Measurements from ENCODE around the gene NCOA3.

Gene NCOA3

DNA sequence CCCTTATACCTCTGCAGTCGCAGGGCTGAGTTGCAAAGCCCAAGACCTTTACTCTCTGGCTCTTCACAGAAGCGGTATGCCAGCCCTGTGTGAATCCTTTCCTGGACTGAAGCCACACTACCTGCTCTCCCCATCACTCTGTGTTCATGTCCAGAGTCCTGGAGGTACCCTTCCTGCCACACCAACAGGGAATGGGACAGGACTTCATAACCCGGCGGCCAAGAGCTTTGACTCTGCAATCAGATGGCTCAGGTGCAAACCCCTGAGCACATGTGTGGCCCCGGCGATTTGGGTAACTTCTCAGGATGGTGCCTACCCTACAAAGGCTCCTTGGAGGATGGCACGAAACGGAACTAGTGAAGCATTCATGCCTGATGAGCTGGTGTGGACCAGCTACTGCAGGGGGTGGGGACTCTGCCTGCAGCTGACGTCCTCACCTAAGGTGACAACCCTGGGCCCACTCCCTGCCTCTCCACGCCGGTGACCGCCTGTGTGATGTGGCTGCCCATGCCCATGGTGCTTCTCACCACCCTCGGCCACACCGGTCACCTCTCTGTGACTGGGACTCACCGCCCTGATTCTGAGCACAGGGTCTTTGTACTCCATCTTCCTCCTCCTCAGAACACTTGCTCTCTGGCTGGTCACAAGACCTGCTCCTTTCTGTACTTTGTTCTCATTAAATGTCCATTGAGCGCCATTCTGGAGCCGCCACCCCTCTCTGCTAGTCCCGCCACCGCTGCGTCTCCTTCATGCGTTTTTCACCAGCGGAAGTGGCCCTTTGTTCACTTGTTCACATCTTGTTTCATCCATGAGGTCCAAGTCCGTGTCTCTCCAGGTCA is 166.8 kb downstream of the NCOA3 start:
- TF ChIP-seq, protein P1, sequence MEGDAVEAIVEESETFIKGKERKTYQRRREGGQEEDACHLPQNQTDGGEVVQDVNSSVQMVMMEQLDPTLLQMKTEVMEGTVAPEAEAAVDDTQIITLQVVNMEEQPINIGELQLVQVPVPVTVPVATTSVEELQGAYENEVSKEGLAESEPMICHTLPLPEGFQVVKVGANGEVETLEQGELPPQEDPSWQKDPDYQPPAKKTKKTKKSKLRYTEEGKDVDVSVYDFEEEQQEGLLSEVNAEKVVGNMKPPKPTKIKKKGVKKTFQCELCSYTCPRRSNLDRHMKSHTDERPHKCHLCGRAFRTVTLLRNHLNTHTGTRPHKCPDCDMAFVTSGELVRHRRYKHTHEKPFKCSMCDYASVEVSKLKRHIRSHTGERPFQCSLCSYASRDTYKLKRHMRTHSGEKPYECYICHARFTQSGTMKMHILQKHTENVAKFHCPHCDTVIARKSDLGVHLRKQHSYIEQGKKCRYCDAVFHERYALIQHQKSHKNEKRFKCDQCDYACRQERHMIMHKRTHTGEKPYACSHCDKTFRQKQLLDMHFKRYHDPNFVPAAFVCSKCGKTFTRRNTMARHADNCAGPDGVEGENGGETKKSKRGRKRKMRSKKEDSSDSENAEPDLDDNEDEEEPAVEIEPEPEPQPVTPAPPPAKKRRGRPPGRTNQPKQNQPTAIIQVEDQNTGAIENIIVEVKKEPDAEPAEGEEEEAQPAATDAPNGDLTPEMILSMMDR (conservative IDR thresholded peaks at IDR 0.05): no peak
- H3K27ac ChIP-seq: no peak overlapping the region

DNA sequence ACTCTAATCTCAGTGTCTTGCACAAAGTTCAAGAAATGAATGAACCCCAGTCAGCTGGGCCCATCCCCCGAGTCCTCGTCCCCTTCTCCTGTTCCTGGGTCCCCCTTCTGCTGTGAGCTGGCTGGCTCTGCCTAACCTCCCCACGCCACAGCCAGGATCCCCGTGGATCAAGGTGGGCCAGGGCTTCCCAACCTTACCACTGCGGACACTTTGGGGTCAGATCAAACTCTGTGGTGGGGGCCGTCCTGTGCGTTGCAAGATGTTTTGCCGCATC is 167.4 kb downstream of the NCOA3 start:
- TF ChIP-seq, protein P1 (conservative IDR thresholded peaks at IDR 0.05): no peak
- no peak overlapping the region for H3K27ac ChIP-seq

DNA sequence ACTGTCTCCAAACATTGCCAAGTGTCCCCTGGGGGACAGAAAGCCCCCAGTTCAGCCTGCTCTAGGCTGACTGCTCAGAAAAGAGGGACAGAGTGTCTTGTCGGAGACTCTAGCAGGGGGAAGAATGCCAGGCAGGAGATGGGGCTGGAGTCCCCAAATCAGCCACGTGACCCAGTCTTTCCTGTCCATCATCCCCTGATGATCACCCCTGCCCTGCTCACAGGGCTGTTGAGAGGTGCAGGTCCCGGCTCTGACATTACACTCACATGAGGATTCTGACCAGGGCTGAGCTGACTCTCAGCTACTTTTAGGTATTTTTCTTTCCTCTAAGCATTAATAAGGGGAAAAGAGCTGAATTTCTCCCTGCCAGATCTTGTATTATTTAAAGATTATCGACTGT is 167.8 kb downstream of the NCOA3 start:
- TF ChIP-seq, protein P1 (conservative IDR thresholded peaks at IDR 0.05): no peak
- no peak overlapping the region for H3K27ac ChIP-seq

DNA sequence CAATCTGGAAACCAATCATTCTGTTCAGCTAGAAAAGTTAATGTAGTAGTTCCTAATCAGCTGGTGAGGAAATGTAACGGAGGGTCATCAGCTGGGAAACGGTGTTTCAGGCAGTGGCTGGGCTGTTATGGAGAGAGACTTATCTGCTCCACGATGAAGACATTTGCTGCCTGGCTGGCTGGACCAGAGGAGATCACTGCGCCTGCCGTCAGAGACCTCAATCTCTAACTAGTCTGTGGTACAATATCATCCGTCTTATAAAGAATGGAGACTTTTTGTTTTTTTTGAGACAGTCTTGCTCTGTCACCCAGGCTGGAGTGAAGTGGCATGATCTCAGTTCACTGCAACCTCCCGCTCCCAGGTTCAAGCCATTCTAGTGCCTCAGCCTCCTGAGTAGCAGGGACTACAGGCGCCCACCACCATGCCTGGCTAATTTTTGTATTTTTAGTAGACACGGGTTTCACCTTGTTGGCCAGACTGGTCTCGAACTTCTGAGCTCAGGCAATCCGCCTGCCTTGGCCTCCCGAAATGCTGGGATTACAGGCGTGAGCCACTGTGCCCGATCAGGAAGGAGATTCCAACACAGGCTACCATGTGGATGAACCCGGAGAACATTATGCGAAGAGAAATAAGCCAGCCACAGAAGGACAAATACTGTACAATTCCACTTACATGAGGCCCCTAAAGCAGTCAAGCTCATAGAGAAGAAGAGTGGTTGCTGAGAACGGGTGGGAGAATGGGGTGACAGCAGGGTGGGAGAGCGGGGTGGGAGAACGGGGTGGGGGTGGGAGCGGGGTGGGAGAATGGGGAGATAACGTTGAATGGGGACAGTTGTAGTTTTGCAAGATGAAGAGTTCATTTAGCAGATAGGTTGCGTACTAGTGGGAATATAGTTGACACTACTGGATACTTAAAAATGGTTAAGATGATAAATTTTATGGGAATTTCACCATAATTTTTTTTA is 168.5 kb downstream of the NCOA3 start:
- H3K27ac ChIP-seq: no peak overlapping the region
- TF ChIP-seq, protein P1 (conservative IDR thresholded peaks at IDR 0.05): no peak

DNA sequence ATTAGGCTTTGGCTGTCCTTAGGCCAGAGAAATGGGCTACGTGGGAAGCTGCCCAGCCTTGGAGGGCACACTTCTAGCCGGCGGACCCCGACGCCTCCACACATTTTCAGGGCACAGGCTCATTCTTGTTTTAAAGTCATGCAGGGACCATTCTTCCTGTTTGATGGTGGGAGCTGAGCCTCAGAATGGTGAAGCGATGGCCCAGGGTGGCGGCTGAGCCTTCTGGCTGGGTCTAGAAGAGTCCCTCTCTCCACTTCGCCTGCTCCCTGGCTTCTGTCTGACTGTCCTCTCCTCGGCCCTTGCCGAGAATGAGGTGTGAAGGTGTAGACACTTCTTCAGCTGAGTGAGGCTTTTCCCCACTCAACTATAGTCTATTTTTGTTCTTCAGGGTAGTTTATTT is 169.2 kb downstream of the NCOA3 start:
- H3K27ac ChIP-seq: no peak overlapping the region
- TF ChIP-seq, protein P1 (conservative IDR thresholded peaks at IDR 0.05): no peak

DNA sequence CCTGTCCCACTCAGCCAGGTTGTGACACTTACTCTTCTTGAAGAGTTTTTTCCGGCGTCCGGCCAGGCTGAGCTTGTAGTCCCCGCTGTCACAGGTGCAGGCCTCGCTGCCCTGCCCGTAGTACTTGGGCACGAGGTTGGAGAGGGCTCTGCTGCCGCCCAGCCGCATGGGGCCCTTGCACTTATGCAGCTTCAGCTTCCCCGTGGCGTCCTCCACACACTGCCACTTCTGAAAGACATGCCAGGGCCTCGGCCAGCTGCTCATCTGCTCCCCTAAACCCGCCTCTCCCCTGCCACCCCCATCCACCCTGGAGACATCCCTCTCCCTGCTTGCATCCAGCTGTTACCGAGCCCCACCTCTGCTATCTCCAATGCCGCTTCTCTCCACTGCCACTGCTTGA is 170.5 kb downstream of the NCOA3 start:
- no peak overlapping the region for H3K27ac ChIP-seq
- TF ChIP-seq, protein P1 (conservative IDR thresholded peaks at IDR 0.05): no peak

DNA sequence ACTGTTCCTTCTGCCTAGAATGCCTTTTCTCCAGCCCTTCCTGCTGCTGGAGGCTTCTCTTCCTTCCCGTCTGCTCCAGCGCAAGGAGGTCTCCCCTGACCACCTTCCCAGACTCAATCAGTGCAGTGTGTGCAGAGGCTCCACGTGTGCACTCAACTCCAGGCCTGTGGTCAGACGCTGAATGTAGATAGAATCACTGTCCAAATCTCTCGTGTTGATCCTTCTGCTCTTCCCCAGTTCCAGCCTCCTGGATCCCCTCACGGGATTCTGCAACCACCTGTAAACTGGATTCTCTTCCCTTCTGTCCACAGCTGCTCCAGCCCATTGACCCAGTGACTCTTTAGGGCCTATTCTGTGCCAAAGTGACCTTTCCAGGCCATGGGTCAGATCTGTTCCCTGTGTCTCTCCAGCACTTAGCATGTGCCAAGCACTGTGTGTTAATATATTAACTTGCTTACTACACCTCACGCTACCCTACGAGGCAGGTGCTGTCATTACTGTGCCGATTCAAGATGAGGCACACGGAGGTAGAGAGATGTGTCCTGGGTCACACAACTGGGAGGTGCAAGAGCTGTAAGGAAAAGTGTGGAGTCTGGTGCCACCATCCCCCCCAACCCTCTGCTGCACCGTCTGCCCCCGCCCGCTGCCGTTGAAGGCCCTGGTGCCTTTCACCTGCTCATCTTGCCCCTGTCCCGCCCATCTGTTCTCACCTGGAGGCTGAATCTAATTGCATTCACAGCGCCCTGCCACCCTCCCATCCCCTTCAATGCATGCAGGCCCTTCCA is 171.4 kb downstream of the NCOA3 start:
- H3K27ac ChIP-seq: no peak overlapping the region

More for the DNA sequence above, 171.4 kb downstream of the NCOA3 start:
- TF ChIP-seq, protein P1 (conservative IDR thresholded peaks at IDR 0.05): no peak
